Mesenchymal stem cell (in vitro differentiated cells and primary cell): Measurements from ENCODE around the gene IL1RAPL2.

Experiments
- DNase-seq: peaks from one replicate; pipeline ENCODE4 v3.0.0-alpha.2; 2013
- H2AFZ ChIP-seq: one replicate; pipeline ENCODE4 v1.6.1; 2013; ENCODE audit warnings: low read depth, mild to moderate bottlenecking, control low read depth, inconsistent platforms, low read length, moderate library complexity
- H2AK5ac ChIP-seq: 2 replicates; pipeline ENCODE4 v1.6.1; 2013; ENCODE audit warnings: low read length, moderate library complexity, mild to moderate bottlenecking, inconsistent platforms; ENCODE audit not compliant: severe bottlenecking
- H2BK120ac ChIP-seq: one replicate; pipeline ENCODE4 v1.6.1; 2013; ENCODE audit warnings: low read depth, mild to moderate bottlenecking, inconsistent platforms, low read length, moderate library complexity
- H2BK12ac ChIP-seq, 2 experiments: one replicate each; pipeline ENCODE4 v1.6.1; 2013; ENCODE audit warnings: inconsistent platforms in 2 of 2, low read length in 2 of 2, mild to moderate bottlenecking in 2 of 2, moderate library complexity in 2 of 2, control low read depth in 1 of 2
- H2BK15ac ChIP-seq: one replicate; pipeline ENCODE4 v1.6.1; 2013; ENCODE audit warnings: mild to moderate bottlenecking, low read depth, inconsistent platforms; ENCODE audit not compliant: poor library complexity, severe bottlenecking
- H2BK5ac ChIP-seq: 2 replicates; pipeline ENCODE4 v1.6.1; 2013; ENCODE audit warnings: low read depth, mild to moderate bottlenecking, low read length, control low read depth, inconsistent platforms; ENCODE audit not compliant: poor library complexity, severe bottlenecking
- H3K14ac ChIP-seq, 2 experiments: one replicate each; pipeline ENCODE4 v1.6.1; 2013; ENCODE audit warnings: inconsistent platforms in 2 of 2, low read length in 2 of 2, control low read depth in 1 of 2, mild to moderate bottlenecking in 1 of 2, moderate library complexity in 1 of 2
- H3K18ac ChIP-seq, 2 experiments: one replicate each; pipeline ENCODE4 v1.6.1; 2013; ENCODE audit warnings: inconsistent platforms in 2 of 2, low read length in 2 of 2, control low read depth in 1 of 2, low read depth in 1 of 2, mild to moderate bottlenecking in 1 of 2
- H3K23ac ChIP-seq, 2 experiments: one replicate each; pipeline ENCODE4 v1.6.1; 2013; ENCODE audit warnings: inconsistent platforms in 2 of 2, low read length in 2 of 2, mild to moderate bottlenecking in 2 of 2, moderate library complexity in 2 of 2, control low read depth in 1 of 2
- H3K27ac ChIP-seq: 2 replicates; pipeline ENCODE4 v1.5.1; 2013; ENCODE audit warnings: mild to moderate bottlenecking, moderate library complexity, low read length, control low read depth, inconsistent platforms; ENCODE audit not compliant: poor library complexity, severe bottlenecking
- H3K27me3 ChIP-seq, 2 experiments: 2 replicates each; pipeline versions ENCODE4 v1.6.1 to v1.7.0; 2013; ENCODE audit warnings: low read length in 2 of 2, mild to moderate bottlenecking in 2 of 2, moderate library complexity in 2 of 2, control low read depth in 1 of 2, inconsistent platforms in 1 of 2; ENCODE audit not compliant: control insufficient read depth in 1 of 2, insufficient read depth in 1 of 2
- H3K36me3 ChIP-seq, 2 experiments: 2 replicates each; pipeline versions ENCODE4 v1.6.1 to v1.7.0; 2013; ENCODE audit warnings: low read length in 2 of 2, control low read depth in 1 of 2, inconsistent platforms in 1 of 2, low read depth in 1 of 2, mild to moderate bottlenecking in 1 of 2; ENCODE audit not compliant: insufficient read depth in 2 of 2, control insufficient read depth in 1 of 2
- H3K4ac ChIP-seq, 2 experiments: one replicate each; pipeline ENCODE4 v1.6.1; 2013; ENCODE audit warnings: inconsistent platforms in 2 of 2, low read length in 2 of 2, mild to moderate bottlenecking in 2 of 2, moderate library complexity in 2 of 2, control low read depth in 1 of 2, low read depth in 1 of 2
- H3K4me1 ChIP-seq: 2 replicates; pipeline ENCODE4 v1.6.1; 2013; ENCODE audit warnings: low read depth, low read length, control low read depth; ENCODE audit not compliant: control insufficient read depth, insufficient read depth
- H3K4me2 ChIP-seq: 2 replicates; pipeline ENCODE4 v1.6.1; 2013; ENCODE audit warnings: low read length, mild to moderate bottlenecking, inconsistent platforms; ENCODE audit not compliant: poor library complexity, severe bottlenecking
- H3K4me3 ChIP-seq, 2 experiments: 2 replicates each; pipeline versions ENCODE4 v1.5.1 to v1.7.0; 2013; ENCODE audit warnings: low read length in 2 of 2, mild to moderate bottlenecking in 2 of 2, control low read depth in 1 of 2, low read depth in 1 of 2; ENCODE audit not compliant: insufficient read depth in 1 of 2
- H3K79me1 ChIP-seq: replicated peaks from 2 replicates; pipeline ENCODE4 v1.6.1; 2013; ENCODE audit warnings: mild to moderate bottlenecking, control low read depth, low read length, inconsistent platforms; ENCODE audit not compliant: poor library complexity, severe bottlenecking
- H3K9ac ChIP-seq: 2 replicates; pipeline ENCODE4 v1.7.0; 2013; ENCODE audit warnings: mild to moderate bottlenecking, low read length, moderate library complexity
- H3K9me3 ChIP-seq: 2 replicates; pipeline ENCODE4 v1.7.0; 2013; ENCODE audit warnings: mild to moderate bottlenecking, low read length; ENCODE audit not compliant: control insufficient read depth
- H4K8ac ChIP-seq: one replicate; pipeline ENCODE4 v1.6.1; 2013; ENCODE audit warnings: inconsistent platforms, mild to moderate bottlenecking, low read length, moderate library complexity
- H4K91ac ChIP-seq: one replicate; pipeline ENCODE4 v1.6.1; 2013; ENCODE audit warnings: mild to moderate bottlenecking, low read length, inconsistent platforms
- WGBS: methylation state at CpG from one replicate; pipeline ENCODE4 v1.1.7; 2013; ENCODE audit warnings: mixed read lengths; 5-methylcytosine and 5-hydroxymethylcytosine counted together

IL1RAPL2 gene

DNA sequence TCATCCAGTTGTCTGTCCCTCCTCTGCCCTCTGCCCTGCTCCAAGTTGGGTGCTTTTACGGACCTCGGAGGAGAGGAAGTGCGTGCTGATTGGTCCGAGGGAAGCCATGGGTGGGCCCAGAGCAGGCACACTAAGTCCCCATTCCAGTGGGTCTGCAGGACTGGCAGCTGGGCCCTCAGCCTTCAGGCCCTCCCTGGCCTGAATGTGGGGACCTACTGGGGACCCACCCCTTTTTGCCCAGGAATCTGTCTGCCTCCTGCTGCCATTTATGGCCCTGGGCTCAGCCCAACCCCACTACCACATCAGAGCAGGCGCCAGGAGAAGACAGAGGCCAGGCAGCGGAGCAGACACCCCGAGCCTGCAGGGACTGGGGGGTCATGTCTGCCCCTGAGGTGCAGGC is 484.9 kb downstream of the IL1RAPL2 start:
- Histone ChIP-seq H2BK12ac (no peak overlapping the region), H3K27me3 (peaks cover 0 to 4% of the 10 kb centered on the region in 2 experiments), H3K4ac (no peak overlapping the region), H3K79me1 (no peaks in the 10 kb centered on the region), H3K9me3 (peaks cover 5% of the 10 kb centered on the region), H2BK5ac (no peak overlapping the region), H3K23ac (no peak overlapping the region), H3K4me1 (no peaks in the 10 kb centered on the region), H3K27ac (no peak overlapping the region), H2AK5ac (no peak overlapping the region), H3K18ac (no peak overlapping the region), H4K8ac (no peak overlapping the region), H3K9ac (no peak overlapping the region), H2AFZ (no peak overlapping the region), H2BK120ac (no peak overlapping the region), H3K4me2 (no peak overlapping the region), H3K4me3 (no peak overlapping the region), H3K14ac (no peak overlapping the region), H2BK15ac (no peak overlapping the region), H4K91ac (no peak overlapping the region), H3K36me3 (no peaks in the 10 kb centered on the region)
- WGBS, result 57% methylated on average over 5 of the region's 7 CpGs
- no peak for DNase-seq

DNA sequence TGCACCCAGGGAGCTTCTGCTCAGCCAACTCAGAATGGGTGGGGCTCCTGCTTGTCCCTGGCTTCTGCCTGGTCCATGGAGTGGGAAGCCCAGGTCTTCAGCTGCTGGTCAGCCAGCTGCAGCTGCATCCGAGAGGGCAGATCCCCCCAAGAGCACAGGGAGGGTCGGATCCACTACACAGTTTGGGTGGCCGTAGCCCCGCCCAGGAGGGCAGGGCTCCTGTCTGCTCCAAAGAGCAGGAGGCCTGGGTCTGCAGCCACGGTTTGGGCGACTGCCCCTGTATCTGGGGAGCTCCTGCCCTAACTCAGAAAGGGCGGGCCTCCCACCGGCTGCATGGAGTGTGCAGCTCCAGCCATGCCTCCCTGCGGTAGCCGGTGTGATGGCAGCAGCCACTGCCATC is 485.4 kb downstream of the IL1RAPL2 start:
- Histone ChIP-seq H4K91ac (no peak overlapping the region), H2BK12ac (no peak overlapping the region)

DNA sequence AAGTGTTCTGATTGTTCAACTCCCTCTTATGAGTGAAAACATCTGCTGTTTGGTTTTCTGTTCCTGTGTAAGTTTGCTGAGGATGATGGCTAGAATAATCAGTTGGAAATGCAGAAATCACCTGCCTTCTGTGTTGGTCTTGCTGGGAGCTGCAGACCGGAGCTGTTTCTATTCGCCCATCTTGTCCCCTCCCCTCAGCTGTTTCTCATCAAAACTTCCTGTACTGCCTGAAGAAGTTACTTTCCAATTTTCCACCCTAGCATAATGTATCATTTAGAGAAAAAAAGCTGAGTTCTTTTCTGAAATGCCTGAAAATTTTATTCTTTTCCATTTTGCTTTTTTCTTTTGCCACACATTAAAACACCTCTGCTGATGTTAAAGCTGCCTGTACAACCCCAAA is 486.9 kb downstream of the IL1RAPL2 start:
- H3K4me2 ChIP-seq, result no peak overlapping the region
- H3K27ac ChIP-seq, result no peak overlapping the region
- no peak overlapping the region for H2BK12ac ChIP-seq
- H3K27me3 ChIP-seq, result peaks cover 0 to 4% of the 10 kb centered on the region in 2 experiments
- H3K14ac ChIP-seq, result no peak overlapping the region
- no peak overlapping the region for H3K18ac ChIP-seq
- H2AK5ac ChIP-seq, result no peak overlapping the region
- peaks cover 5% of the 10 kb centered on the region for H3K9me3 ChIP-seq
- H3K79me1 ChIP-seq, result no peaks in the 10 kb centered on the region
- no peak overlapping the region for H3K9ac ChIP-seq
- no peak overlapping the region for H3K4ac ChIP-seq
- H4K8ac ChIP-seq, result no peak overlapping the region
- H3K23ac ChIP-seq, result no peak overlapping the region
- no peaks in the 10 kb centered on the region for H3K36me3 ChIP-seq
- H2BK5ac ChIP-seq, result no peak overlapping the region
- H4K91ac ChIP-seq, result no peak overlapping the region
- H2AFZ ChIP-seq, result no peak overlapping the region
- no peak for DNase-seq
- no peak overlapping the region for H2BK15ac ChIP-seq
- H3K4me1 ChIP-seq, result no peaks in the 10 kb centered on the region
- no peak overlapping the region for H2BK120ac ChIP-seq
- WGBS, result 86% methylated on average over 2 of the region's 2 CpGs
- H3K4me3 ChIP-seq, result no peak overlapping the region

More for the DNA sequence above, 485.4 kb downstream of the IL1RAPL2 start:
- H3K36me3 ChIP-seq, result no peaks in the 10 kb centered on the region
- H2BK15ac ChIP-seq, result no peak overlapping the region
- H2BK5ac ChIP-seq, result no peak overlapping the region
- no peak overlapping the region for H3K4me3 ChIP-seq
- H3K27me3 ChIP-seq, result peaks cover 0 to 4% of the 10 kb centered on the region in 2 experiments
- H2BK120ac ChIP-seq, result no peak overlapping the region
- H3K79me1 ChIP-seq, result no peaks in the 10 kb centered on the region
- H3K18ac ChIP-seq, result no peak overlapping the region
- no peak overlapping the region for H4K8ac ChIP-seq
- no peaks in the 10 kb centered on the region for H3K4me1 ChIP-seq
- no peak overlapping the region for H3K9ac ChIP-seq
- no peak overlapping the region for H2AK5ac ChIP-seq
- DNase-seq, result no peak
- no peak overlapping the region for H3K14ac ChIP-seq
- no peak overlapping the region for H3K23ac ChIP-seq
- peaks cover 5% of the 10 kb centered on the region for H3K9me3 ChIP-seq
- no peak overlapping the region for H3K27ac ChIP-seq
- H3K4me2 ChIP-seq, result no peak overlapping the region
- WGBS, result 84% methylated on average over 9 of the region's 10 CpGs
- no peak overlapping the region for H3K4ac ChIP-seq
- H2AFZ ChIP-seq, result no peak overlapping the region

DNA sequence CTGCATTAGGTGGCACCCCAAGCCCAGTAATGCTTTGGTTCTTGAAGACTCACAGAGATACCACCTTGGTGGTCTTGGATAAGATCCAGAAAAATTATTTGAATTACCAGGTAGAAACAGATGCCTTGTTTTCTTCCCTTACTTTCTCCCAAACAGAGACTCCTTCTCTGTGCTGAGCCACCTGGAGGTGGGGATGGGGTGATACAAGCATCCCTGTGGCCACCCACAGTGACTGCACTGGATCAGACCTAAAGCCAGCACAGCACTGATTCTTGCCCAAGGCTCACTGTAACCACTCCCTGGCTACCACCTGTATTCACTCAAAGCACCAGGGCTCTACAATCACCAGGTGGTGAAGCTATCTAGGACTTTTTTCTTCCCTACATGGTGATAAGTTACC is 497.7 kb downstream of the IL1RAPL2 start:
- no peak overlapping the region for H2BK120ac ChIP-seq
- H2BK5ac ChIP-seq, result no peak overlapping the region
- no peak overlapping the region for H3K27ac ChIP-seq
- H3K9ac ChIP-seq, result no peak overlapping the region
- H3K36me3 ChIP-seq, result no peaks in the 10 kb centered on the region
- H3K4me1 ChIP-seq, result no peaks in the 10 kb centered on the region
- no peak overlapping the region for H2BK12ac ChIP-seq
- no peaks in the 10 kb centered on the region for H3K9me3 ChIP-seq
- no peak for DNase-seq
- no peak overlapping the region for H3K23ac ChIP-seq
- H2AK5ac ChIP-seq, result no peak overlapping the region
- no peak overlapping the region for H3K4ac ChIP-seq
- H3K79me1 ChIP-seq, result no peaks in the 10 kb centered on the region
- no peak overlapping the region for H2BK15ac ChIP-seq
- H3K14ac ChIP-seq, result no peak overlapping the region
- H4K91ac ChIP-seq, result no peak overlapping the region
- no peak overlapping the region for H3K4me3 ChIP-seq
- H3K27me3 ChIP-seq, result peaks cover 0 to 9% of the 10 kb centered on the region in 2 experiments
- no peak overlapping the region for H4K8ac ChIP-seq
- no peak overlapping the region for H3K4me2 ChIP-seq
- no peak overlapping the region for H2AFZ ChIP-seq
- H3K18ac ChIP-seq, result no peak overlapping the region
